ENCODE data around the gene BAIAP2.

DNA sequence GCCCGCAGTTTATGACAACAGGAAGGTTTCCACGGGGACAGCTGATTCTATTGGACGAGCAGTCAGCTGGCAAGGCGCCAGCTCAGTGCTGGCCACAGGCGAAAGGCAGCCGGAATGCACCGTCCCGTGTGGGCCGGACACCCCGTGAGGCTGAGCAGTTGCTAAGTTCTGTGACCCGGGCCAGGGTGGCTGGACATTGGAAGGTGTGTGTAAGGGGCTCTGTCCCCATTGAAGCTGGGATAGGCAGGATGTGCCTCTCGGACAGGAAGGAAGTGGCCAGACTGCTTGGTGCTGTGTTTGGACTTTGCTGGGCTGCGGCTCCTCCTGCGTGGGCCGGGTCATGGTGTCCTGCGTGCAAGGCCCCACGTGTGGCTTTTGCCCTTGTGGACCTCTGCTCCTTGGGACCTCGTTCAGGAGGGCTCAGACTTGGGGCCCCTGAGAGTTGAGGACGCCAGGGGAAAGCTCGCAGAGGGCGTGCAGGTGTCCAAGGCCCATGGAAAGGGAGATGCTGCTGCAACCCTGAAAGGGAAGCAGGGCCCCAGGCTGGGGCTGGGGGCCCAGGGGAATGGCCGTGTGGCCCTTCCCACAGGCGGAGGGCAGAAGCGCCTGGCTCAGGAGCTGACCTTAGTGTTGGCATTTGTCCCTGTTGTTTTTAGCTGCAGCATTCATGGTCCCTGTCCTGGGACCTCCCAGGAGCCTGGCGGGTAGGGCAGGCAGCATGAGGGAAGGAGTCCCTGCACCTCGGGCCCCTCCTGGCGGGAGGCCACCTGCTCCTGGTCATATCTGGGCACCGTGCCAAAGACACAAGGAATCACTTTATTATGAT lies 10.0 kb downstream of the BAIAP2 start:
- TF ChIP-seq EED (IDR thresholded peaks at IDR 0.05; ENCODE audit: low read depth) (no peak), SMARCA5 (IDR thresholded peaks at IDR 0.05) (no peak), POLR2A (IDR thresholded peaks at IDR 0.05; ENCODE audit: low read depth, low read length) (no peak), TARDBP (IDR thresholded peaks at IDR 0.05; ENCODE audit: borderline replicate concordance) (no peak)
- TF ChIP-seq, protein P1, sequence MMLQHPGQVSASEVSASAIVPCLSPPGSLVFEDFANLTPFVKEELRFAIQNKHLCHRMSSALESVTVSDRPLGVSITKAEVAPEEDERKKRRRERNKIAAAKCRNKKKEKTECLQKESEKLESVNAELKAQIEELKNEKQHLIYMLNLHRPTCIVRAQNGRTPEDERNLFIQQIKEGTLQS (IDR thresholded peaks at IDR 0.05; ENCODE audit: borderline replicate concordance, extremely low read depth, low read depth, low read length) = no peak
- TF ChIP-seq, protein P2, sequence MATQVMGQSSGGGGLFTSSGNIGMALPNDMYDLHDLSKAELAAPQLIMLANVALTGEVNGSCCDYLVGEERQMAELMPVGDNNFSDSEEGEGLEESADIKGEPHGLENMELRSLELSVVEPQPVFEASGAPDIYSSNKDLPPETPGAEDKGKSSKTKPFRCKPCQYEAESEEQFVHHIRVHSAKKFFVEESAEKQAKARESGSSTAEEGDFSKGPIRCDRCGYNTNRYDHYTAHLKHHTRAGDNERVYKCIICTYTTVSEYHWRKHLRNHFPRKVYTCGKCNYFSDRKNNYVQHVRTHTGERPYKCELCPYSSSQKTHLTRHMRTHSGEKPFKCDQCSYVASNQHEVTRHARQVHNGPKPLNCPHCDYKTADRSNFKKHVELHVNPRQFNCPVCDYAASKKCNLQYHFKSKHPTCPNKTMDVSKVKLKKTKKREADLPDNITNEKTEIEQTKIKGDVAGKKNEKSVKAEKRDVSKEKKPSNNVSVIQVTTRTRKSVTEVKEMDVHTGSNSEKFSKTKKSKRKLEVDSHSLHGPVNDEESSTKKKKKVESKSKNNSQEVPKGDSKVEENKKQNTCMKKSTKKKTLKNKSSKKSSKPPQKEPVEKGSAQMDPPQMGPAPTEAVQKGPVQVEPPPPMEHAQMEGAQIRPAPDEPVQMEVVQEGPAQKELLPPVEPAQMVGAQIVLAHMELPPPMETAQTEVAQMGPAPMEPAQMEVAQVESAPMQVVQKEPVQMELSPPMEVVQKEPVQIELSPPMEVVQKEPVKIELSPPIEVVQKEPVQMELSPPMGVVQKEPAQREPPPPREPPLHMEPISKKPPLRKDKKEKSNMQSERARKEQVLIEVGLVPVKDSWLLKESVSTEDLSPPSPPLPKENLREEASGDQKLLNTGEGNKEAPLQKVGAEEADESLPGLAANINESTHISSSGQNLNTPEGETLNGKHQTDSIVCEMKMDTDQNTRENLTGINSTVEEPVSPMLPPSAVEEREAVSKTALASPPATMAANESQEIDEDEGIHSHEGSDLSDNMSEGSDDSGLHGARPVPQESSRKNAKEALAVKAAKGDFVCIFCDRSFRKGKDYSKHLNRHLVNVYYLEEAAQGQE (IDR thresholded peaks at IDR 0.05; ENCODE audit: low read depth, low read length) = no peak
